ENCODE measurements around the gene SNX22.

GRCh38 chr15:64146520-64146884, 5.0 kb upstream of the SNX22 start:
- TF ChIP-seq POLR2A (IDR thresholded peaks at IDR 0.05) (no peak), CTCF (IDR thresholded peaks at IDR 0.05) (no peak)

Data from Peyer's patch (tissue), 4 donors.